HG03139 (cell line): Measurements from ENCODE around the gene DCST1.

ENCODE experiments used
- ATAC-seq: cut with Tn5 transposase; IDR thresholded peaks from one replicate; pipeline ENCODE4 v1.9.1; 2021; ENCODE audit not compliant: unreplicated experiment

DCST1 gene

DNA sequence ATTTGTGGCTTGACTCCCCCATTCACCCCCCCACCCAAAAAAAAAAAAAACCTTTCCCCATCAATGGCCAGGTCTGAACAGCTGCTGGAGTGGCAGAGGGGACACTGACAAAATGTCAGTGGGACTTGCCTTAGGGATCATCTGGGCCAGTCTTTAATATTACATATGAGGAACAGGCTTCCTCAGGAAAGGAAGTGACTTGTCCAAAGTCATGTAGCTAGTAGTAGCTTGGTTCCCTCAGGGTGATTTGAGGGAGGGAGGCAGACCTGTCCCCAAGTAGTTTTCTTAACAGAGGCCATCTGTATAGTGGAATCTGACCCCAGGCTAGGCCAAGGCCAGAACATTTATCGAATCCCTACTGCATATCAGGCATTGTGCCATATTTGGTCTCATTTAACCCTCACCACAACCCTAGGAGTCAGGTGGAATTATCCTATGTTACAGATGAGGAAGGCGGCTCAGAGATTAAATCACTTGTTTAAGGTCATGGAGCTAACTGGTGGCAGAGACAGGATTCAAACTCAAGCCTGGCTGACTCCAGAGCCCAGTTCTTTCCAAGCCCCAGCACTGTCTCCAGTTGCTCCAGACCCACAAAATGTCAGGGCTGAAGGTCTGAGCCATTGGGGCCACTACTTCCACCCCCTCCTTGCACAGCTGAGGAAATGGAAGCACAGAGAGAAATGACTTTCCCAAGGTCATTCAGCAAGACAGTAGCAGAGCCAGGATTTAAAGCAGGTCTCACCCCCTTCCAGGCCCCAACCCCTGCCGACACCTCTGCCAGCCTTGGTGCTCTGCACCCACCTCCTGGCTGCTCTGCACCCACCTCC, 20.6 kb upstream of the DCST1 start:
- ATAC-seq, result no peak

DNA sequence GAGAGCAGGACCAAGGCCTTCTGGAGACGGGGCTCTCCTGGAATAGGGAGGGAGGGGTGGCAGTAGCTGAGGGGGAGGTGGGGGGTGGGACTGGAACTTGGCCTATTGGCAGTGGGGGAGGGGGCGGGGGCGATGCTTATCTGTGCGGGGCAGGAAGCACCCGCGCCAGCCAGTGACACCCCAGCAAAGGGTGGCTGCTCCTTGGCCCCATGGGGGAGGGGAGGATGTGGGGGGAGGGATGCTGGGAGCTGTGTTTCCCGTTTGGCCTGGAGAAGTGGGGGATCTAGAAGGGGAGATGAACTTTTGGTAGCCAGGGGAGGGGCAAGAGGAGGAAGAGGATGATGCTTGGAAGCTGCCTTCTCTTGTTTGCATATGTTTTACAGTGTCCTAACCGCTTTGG, 20.0 kb upstream of the DCST1 start:
- ATAC-seq, result no peak

- no peak for ATAC-seq
These were observed 18.7 kb upstream of the DCST1 start for GRCh38 chr1:155014709-155015508.

DNA sequence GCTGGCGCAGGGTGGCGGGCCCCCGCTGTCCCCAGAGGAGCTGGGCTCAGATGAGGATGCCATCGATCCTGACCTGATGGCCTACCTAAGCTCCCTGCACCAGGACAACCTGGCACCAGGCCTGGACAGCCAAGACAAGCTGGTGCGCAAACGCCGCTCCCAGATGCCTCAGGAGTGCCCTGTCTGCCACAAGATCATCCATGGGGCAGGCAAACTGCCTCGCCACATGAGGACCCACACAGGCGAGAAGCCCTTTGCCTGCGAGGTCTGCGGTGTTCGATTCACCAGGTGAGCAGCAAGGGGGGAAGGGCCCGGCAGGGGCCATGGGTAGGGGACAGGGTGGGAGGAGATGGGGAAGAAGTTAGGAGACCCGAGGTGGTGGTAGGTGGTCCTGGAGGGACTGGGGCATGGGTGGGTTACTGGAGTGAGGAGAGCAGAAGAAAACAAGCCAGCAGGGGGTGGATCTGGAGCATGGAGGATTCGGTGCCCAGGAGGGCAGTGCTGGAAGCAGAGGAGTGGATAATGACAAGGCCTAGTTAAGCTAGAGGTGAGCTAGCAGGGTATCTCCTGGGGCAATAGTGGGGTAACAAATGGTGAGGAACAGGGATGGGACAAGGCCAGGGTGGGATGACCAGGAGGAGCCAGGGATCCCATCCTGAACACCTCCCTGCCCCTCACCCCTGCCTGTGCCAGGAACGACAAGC, 17.9 kb upstream of the DCST1 start:
- no peak for ATAC-seq

- ATAC-seq, result no peak
These were observed 17.3 kb upstream of the DCST1 start for GRCh38 chr1:155016231-155016831.

DNA sequence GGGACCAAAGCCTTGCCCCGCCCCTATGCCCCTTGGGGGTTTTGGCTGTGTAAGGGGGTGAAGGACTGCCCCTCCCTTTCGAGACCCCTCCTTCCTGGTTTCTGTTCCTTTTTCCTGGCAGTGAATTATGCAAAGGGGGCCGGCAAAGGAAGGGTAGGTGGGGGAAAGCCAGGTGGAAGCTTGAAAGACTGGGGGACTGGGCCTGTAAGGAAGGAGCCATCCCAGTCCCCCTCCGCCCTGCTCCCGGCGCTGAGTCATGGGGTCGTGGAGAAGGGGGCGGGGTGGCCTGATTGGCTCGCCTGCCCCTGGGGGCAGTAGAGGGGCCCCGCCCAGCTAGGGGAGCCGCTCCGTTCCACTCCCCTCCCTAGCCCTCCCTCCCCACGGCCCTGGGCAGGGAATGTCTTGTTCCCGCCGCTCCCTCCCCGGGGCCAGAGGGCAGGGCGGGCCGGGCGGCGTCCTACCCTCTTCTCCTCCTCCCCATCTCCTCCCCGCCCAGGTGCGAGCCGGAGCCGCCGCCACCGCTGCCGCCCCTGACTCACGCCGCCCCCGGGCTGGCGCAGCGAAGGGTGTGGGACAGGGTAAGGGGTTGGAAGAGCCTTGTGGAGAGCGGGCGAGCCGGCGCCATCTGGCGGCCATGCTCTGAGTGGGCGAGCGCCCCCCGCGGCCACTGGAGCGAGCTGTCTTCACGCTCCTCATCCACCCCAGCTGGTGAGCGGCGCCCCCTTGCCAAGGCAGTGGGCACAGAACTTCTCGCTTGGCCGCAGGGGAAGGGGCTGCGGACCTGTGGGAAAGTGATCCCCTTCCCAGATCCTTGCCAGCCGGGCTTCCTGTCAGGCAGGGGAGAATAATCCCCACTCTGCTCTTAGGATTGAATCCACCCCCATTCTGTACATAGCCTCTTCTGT, 16.3 kb upstream of the DCST1 start:
- peak; percentile 72 for ATAC-seq

GRCh38 chr1:155017946-155018316, 15.7 kb upstream of the DCST1 start:
- peak; percentile 16 for ATAC-seq

DNA sequence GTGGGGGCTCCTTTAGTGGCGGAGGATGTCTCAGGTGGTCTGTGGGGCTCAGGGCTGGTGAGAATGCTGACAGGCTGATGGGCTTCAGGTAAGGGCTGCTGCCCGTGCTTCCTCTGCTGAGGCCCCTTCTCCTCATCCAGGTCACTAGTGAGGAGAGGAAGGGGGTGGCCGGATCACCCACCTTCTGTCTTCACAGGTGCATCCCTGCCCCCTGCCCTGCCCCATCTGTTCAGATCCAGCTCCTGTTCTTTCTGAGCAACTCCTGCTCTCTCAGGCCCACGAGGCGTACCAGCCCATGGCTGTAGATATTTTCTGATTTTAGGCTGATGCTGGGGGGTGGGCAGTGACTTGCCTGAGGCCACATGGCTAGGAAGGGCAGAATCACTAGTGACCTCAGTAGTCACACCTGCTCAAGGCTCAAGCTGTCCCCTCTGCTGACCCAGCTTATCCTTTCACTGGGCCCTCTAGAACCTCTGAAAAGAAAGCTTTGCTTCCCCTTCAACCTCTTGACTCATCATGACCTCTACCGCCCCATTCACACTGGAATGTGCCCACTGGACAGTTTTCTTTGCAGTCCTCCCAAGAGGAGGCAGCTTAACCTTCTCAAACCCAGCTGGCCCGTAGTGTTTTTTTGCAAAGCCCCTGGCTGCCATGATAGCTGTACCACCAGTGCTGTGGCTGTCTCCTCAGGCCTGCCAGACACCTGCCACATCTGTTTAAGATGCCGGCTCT, 14.8 kb upstream of the DCST1 start:
- no peak for ATAC-seq

GRCh38 chr1:155019377-155020245, 14.0 kb upstream of the DCST1 start:
- ATAC-seq, result no peak

- no peak for ATAC-seq
These were observed 11.3 kb upstream of the DCST1 start for GRCh38 chr1:155022136-155022926.

DNA sequence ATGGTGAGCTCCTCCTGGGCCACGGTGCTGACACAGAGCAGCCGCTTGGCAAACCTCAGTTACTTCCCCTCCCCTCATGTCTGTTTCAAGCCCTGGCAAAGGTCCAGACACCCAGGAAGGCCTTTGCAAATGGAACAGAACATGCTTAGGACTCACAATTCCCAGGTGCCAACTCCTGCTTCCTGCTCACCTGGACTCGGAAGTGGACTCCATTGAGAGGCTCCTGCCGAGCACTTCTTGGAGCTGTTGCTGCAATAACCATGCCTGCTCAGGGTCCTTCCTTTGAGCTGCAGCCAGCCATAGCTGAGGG, 10.7 kb upstream of the DCST1 start:
- ATAC-seq, result no peak

GRCh38 chr1:155023627-155024026, 10.0 kb upstream of the DCST1 start:
- ATAC-seq, result no peak

GRCh38 chr1:155024315-155024714, 9.3 kb upstream of the DCST1 start:
- ATAC-seq, result no peak

GRCh38 chr1:155026154-155026553, 7.5 kb upstream of the DCST1 start:
- no peak for ATAC-seq

- no peak for ATAC-seq
These were observed 7.0 kb upstream of the DCST1 start for GRCh38 chr1:155026588-155026987.

- ATAC-seq, result no peak
These were observed 3.9 kb upstream of the DCST1 start for GRCh38 chr1:155029513-155030242.

DNA sequence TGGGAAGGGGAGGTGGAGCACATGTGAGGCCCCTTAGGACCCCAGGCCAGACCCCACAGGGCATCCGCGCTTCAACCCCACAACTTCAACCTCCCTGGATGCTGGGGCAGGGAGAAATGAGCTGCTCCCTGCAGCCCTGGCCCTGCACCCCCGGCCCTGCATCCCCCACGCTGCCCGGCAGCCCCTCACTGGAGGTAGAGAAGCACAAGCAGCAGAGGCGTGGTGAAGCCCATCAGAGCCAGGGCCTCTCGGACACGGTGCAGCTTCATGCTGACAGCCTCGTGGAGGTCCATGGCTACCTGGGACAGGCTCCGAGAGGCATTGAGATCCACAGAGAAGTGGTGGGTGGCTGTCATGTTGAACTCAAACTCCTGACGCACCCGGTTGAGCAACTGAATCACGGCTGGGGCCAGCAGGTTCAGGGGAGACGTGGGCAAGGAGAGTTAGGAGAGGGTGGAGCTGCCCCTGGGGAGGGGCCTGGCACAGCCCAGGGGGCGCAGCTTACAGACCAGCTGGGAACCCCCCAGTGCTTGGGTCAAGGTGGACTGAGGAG, 3.3 kb upstream of the DCST1 start:
- ATAC-seq, result no peak
